NCI-H2029 (cell line): ENCODE data around the gene GET3.
A peak's percentile ranks its signal among the peaks of the same experiment; 100 is the strongest.

ENCODE experiments used
- DNase-seq: peaks from one replicate; lab custom pipeline; 2025; lab: John Stamatoyannopoulos, UW

The GET3 gene

GRCh38 chr19:12752056-12752781 is 14.9 kb downstream of the GET3 start:
- DNase-seq = no peak

DNA sequence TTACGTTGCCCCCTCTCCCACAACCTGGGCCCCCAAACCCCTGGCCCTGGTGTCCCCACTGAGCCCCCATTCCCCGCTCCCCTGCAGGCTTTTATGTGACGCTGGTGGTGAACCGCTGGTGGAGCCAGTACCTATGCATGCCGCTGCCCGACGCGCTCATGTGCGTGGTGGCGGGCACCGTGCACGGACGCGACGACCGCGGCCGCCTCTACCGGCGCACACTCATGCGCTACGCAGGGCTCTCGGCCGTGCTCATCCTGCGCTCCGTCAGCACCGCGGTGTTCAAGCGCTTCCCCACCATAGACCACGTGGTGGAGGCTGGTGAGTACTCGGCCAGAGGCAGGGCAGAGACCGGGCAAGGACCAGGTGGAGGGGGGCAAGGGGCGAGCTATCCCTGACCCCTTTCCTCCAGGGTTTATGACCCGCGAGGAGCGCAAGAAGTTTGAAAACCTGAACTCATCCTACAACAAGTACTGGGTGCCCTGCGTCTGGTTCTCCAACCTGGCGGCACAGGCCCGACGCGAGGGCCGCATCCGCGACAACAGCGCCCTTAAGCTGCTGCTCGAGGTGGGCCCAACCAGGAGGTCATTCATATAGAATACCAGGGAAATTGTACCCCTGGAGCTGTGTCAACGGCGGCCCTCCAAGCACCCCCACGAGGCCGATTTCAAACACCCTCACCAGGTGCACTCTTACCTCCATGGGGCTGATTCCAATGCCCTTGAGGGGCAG is 17.3 kb downstream of the GET3 start:
- DNase-seq = no peak

GRCh38 chr19:12756150-12756883 is 19.0 kb downstream of the GET3 start:
- DNase-seq = no peak

GRCh38 chr19:12757544-12758274 is 20.4 kb downstream of the GET3 start:
- peak; percentile 47 for DNase-seq

- no peak for DNase-seq
Observed at GRCh38 chr19:12759686-12760085, 22.4 kb downstream of the GET3 start.

DNA sequence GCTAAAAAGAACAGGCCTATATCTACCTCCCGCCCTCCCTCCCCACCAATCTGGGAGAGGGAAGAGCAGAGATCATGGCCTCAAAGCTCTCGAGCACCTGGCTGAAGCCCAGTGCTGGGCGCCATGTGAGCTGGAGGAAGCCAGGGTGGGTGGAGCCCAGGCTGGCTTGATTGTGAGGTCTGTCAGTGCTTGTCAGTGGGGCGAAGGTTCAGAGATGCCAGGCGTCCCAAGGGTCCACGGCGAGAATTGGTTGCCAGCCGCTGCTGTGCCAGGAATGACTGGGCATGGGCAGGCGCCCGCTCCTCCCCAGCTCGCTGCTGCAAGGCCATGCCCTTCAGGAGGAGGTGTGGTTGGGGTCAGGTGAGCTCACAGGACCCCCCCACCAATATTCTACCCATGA is 25.8 kb downstream of the GET3 start:
- DNase-seq = no peak

- no peak for DNase-seq
Observed at GRCh38 chr19:12764698-12765097, 27.4 kb downstream of the GET3 start.

GRCh38 chr19:12766051-12766521 is 28.8 kb downstream of the GET3 start:
- DNase-seq = peak; percentile 58

GRCh38 chr19:12767150-12767549 is 29.9 kb downstream of the GET3 start:
- DNase-seq = no peak

DNA sequence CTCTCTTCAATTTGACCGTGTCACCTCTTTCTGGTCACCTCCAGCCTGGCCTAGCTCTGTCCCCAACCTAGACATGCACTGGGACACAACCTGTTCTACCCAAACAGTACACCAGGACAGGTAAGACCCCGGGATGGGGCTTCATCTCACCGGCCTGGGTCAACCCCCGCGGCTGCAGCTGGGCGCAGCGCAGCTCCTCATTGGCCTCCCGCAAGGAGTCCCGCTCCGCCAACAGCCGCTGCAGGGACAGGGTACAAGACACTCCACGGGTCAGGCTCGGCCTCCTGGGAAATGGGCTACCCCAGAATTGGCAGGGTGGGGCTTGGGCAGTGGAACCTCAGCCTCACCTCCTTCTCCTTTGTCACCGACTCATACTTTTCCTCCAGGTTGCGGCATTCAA is 30.4 kb downstream of the GET3 start:
- DNase-seq = no peak

DNA sequence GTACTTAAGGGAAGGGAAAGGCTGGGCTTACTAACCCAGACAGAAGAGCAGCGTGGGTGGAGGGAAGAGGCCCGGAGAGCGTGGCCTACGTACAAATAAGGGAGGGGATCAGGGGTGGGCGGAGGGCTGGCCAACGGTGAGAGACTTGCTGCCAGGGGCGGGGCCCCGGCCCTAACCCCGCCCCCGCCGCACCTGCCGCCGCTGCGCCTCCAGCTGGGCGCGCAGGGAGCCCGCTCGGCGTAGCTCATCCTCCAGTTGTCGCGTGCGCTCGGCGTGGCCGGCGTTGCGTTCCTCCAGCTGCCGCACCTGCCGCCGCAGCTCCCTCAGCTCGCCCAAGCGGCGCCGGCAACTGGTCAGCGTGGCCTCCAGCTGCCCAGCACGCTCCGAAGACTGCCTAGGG is 32.4 kb downstream of the GET3 start:
- DNase-seq = no peak

GRCh38 chr19:12770922-12771321 is 33.6 kb downstream of the GET3 start:
- no peak for DNase-seq

DNA sequence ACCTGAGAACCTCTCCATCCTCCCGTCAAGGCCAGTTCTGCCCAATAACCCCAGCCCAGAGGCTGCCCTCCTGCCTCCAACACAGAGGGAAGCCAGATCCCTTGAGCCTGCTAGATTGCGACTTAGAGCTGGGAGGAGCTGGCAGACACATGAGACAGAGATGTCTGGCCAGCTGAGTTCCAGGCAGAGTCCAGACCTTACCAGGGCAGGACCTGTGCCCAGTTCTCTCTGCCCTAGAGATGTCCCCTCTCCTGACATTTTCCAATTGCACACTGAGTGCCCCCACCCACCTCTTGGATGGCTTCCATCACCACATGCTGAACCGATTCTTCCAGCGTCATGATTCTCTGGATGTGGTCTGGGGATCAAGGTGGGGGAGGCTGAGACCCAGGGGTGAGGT is 35.0 kb downstream of the GET3 start:
- no peak for DNase-seq

DNA sequence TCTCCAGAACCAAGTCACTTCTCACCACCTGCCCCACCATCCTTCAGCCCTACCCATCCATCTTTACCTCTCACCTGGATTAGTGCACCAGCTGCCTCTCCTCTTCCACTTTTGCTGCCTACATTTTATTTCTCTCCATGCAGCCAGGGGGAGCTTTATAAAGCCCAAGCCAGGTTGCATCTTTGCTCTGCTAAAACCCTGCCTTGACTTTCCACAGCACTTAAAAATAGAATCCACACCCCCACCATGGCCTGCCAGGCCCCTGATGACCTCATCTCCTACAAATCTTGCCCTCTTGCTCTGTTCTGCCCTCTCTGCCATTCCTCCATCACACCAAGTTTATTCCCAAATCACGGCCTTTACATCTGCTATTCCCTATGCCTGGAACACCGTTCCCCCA is 36.3 kb downstream of the GET3 start:
- DNase-seq = no peak

GRCh38 chr19:12774588-12775555 is 37.6 kb downstream of the GET3 start, which contains the start of gene HOOK2:
Gene HOOK2 (minus strand): TSS chr19:12775552. CDS start chr19:12775449, 103 bp downstream.
- DNase-seq = peak; percentile 98

DNA sequence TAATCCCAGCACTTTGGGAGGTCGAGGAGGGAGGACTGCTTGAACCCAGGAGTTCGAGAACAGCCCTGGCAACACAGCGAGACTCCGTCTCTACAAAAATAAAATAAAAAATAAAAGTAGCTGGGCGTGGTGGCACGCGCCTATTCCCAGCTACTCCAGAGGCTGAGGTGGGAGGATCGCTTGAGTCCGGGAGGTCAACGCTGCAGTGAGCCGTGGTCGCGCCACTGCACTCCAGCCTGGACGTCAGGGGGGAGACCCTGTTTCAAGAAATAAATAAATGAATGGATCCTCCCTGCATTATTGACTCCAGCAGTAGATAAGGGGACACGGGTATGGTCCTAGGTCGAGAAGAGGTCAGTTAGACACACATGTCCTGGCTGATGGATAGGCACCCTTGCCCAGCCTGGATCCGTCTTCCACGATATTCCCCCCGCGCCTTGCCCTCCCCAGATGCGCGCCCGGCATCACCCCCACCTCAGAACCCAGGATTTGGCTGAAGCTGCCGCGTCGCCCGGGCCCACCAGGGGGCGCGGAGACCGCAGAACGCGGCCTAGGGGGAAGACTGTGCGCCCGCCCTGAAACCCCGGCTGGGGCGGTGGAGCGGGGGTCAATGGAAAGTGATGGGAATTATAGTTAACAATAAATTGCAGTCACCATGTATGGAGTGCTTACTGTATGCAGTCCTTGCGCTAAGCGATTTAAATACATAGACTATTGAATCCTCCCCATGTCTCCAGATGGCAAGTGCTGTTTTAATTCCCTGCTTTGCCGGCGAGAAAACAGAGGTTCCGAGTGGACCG is 40.1 kb downstream of the GET3 start:
- DNase-seq = peak; percentile 73

DNA sequence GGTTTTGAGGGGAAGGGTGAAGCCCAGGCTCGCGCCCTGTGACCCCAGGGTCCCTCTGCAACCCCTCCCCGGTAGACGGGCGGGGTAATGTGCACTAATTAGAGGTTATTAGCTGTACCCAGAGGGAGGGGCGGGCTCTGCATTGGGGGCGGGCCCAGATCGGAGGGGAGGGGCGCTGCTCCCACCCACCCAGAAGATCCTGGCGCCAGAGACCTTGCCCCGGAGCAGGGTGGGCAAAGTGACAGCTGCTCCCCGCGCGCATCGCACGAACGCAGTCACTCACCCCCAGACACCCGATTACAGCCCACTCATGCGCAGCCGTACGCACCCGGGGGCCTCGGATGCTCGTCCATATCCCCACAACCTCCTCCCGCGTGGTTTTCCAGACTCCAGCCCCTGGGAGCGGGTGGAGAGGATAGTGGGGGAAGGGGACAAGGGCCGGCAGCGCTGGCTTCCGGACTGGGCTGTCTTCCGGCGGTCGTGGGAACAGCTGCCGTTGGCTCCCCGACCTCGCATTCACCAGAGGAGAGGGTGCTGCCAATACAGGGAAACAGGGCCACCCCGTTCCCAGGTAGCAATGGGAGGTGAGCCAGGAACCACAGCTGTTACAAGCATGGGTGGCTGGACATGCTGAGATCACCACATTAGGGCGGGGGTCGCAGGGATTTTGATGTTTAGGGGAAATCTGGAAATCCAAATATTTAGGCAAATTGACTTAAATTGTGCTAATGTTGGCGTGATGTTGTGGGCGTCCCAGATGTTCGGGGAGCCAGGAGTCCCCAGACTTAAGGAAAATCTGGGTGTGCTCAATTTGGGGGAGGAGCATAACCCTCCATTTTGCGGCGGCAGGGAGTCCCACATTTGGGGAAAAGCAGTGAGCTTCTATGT is 41.0 kb downstream of the GET3 start:
- DNase-seq = peak; percentile 65

DNA sequence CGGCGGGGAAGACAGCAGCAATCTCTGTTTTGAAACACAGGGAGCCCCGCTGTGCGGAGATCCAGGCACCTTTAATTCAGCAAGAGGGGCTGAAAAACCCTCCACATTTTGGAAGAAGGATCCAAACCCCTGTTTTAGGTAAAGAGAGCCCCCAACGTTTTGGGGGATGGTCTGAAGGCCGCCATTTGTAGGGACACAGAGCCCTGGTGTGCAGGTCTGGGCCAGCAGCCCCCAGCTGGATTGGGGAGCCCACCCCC is 41.5 kb downstream of the GET3 start:
- no peak for DNase-seq
